ENCODE results near the gene UBA6.
A peak's percentile ranks its signal among the peaks of the same experiment; 100 is the strongest.
"Not testable (repeated sequence)": the region's sequence is repeated elsewhere in the genome, so short reads cannot be mapped to it uniquely, and the experiment has no call there.

UBA6 gene

DNA sequence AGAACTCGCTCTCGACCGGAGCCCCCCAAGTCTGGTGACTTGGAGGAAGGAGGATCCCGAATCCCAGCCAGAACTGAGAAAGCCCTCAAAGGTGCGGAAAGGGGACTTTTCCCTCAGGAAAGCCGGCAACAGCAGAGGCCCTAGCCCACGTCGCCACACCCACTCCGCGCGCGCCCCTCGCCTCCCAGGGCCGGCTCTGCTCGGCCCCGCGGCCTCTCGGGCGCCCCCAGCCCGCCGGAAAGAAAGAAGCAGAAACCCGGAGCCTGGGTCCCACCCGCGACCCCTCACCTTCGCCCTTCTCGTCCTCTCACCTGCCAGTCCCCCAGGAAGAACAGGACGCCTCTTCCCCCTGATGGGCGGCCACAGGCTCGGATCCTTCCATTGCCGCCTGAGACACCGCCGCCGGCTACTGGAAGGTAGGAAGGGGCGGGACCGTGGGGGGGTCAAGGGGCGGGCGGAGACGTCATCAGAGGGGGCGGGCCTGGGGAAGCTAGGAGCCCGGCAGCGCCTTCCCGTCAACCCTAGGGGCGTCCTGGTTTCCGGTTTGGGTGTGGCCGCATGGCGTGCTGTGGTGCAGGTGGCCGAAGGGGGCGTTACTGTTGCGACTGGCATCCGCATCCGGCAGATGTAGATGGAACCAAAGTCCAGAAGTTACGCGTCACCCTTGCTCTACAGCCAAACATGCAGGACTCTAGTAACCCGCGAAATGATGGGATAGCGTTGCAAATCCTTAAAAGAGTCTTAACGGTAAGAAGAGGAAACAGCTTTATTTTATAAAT, at the start of gene UBA6:
UBA6 (minus strand) TSS at position 418 of the 779 bp plus-strand sequence; CDS start at position 382, 36 bp downstream.
- DNase-seq = peak; percentile 49 to 97 (median 92)

DNA sequence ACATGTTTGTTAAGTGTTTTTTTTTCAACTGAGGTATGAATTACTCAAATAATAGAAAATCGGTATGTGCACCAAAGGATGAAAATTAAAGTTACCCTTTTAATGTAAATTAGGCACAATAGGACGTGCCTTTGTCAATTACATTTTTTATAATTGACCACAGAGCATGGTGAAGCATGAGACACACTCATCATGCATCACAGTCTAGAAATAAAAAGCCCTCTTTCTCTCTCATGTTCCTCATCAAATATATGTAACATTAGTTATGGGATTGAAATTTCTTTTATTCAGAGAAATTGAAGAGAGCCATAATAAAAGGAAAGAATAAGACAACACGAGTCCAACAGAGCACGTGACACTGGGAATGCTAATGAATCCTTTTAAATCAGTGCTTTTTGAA, 49.7 kb upstream of the UBA6 start:
- DNase-seq = no peak

DNA sequence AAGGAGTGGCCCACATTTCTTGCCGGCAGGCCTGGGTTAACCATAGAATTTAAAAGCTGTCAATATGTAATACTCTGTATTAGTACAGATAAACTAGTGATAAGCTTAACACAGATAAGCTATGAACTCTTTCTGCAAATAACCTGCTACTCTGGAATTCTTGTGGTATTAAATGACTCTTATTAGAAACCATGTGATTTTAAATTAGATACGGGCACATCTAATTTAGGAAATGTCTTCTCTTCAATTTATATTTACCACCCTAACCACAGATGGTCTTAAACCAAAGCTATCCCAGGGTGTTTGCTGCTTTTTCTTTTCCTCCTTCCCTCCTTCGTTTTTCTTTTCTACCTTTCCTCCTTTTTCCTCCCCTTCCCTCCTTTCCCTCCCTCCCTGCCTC, 48.3 kb upstream of the UBA6 start:
- no peak for DNase-seq

DNA sequence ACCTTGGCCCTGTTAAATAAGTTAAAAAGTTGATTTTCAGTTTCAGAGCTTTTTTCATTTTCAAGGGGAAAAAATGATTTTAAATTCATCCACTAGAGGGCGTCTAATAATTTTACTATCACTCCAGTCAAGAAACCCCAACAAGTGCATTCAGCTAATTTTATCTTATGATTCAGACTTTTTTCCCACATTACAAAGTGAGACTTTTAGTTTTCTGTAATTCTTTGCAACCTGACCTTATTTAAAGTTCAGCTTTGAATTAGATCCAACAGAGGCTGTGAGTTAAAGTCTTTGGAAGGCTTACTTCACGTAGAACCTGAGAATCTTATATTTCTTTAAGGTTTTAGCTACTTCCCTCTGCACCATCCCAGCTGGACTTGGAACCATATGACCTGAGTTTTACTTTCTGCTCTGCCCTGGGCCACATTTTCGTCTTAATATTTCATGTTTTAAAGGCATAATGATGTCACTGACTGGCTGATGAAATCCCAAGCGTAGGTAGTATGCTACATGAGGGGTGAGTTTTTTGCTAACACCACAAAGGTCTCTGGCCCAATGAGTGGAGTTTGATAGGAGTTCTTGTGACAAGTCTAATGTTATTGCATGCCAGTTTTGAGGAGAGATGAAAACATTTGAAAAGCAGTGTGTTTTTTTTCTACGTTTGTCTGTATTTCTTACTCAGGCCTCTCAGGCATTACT, 46.0 kb upstream of the UBA6 start:
- DNase-seq = no peak

DNA sequence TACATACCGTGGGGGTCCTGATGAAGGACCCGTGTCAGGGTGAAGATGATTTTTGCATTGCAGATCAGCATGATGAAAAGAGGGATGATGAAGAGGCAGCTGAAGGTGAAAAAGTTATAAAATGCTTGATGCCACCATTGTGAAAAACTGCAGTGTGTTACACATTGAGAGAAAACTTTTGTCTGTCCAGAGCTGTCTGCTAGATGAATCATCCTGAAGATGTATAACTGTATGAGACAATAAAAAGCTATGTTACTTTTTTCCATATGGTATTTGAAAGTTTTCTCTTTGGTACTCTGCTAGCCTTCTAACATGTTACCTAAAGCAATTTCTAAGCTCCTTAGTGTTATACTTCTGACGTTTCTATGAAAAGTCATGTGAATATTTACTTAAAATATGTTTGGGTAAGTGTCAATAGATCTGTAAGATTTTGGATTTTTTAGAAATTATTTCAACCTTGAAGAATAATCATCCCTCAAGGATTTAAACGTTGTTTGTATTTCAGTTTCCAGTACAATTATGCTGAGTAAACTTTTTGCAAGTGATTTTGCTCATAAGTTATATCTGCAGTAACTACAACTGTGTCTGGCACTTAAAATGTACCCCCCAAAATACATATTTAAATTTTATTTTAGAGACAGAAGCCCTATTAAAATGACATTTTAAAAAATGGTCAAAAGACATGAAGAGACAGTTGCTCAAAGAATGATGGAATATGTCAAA, 43.8 kb upstream of the UBA6 start:
- no peak for DNase-seq

DNA sequence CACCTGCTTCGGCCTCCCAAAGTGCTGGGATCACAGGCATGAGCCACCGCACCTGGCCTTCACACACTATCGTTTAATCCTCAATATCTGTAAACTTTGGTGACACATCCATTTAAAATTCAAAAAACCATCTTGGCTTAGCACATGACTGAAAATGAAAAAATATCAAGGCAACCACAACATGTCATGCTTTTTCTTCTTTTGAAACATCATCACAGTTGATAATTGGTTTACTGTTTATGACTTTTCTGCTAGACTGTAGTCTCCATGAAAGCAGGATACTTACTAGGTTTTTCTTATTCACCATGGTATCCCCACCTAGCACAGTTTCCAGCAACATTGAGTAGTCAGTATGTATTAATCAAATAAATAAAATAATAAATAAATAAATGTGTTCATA, 42.2 kb upstream of the UBA6 start:
- DNase-seq = no peak

DNA sequence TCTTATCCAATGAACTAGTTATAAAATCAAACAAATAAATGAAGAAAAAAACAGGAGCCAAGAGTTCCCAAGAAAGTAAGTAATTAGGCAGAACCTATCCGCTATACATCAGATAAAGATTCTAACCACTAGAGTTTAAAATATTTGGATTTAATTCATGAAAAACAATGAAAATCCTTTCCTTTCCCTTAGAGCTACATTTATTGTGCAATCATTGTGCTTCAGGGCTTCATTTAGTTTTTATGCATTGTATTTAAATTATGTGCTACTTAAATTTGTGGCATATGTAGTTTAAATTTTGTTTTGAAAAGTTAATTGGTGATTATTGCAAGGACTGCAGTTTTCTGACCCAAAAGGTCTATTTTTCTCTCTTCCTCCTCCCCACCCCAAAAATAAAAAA, 35.3 kb upstream of the UBA6 start:
- DNase-seq = no peak

DNA sequence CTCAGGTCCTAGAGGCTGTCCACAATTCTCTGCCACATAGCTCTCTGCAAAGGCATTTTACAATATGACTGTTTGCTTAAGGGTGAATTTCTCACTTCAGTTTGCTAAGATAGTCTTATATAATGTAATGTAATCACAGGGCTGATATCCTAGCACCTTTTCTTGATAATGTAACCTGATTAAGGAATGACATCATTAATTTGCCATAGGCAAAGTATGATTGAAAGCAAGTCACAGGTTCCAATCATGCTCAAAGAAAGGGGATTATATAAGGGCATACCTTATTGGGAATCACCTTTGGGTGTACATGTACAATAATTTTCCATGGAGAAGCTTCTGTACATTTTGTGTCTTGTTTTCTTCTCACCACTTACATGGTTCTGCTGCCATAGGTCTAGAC, 34.4 kb upstream of the UBA6 start:
- no peak for DNase-seq

DNA sequence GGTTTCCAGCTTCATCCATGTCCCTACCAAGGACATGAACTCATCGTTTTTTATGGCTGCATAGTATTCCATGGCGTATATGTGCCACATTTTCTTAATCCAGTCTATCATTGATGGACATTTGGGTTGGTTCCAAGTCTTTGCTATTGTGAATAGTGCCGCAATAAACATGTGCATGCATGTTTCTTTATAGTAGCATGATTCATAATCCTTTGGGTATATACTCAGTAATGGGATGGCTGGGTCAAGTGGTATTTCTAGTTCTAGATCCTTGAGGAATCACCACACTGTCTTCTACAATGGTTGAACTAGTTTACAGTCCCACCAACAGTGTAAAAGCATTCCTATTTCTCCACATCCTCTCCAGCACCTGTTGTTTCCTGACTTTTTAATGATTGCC, 29.6 kb upstream of the UBA6 start:
- not testable (repeated sequence) for DNase-seq

DNA sequence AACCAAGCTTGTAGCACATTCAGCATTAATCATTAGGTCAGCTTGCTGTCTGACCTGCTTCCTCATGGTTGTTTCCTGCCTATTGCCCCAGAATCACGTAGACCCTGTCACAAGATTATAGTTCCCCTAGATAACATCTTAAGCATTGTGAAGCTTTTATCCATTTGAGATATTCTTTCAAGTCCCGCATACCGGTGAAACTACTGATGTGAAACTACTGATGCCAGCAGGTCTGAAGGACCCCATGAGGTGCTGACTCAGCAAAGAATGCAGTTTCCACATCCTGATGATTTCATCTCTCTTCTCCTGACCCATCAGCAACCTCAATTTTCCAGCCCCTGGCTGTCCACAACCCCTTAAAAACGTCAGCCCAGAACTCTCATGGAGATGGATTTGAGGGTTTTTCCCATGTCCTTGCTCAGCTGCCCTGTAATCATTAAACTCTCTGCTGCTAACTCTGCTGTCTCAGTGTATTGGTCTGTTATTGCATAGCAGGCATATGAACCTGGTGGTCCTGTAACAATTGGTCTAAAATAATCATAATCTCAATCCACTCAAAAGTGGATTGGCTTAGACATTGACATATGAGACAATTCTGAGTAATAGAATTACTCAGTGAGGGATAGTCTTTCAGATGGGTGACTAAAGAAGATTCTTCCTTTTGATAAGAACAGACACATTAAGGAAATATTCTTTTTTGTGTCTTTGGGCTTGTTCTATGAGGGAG, 26.3 kb upstream of the UBA6 start:
- DNase-seq = no peak

DNA sequence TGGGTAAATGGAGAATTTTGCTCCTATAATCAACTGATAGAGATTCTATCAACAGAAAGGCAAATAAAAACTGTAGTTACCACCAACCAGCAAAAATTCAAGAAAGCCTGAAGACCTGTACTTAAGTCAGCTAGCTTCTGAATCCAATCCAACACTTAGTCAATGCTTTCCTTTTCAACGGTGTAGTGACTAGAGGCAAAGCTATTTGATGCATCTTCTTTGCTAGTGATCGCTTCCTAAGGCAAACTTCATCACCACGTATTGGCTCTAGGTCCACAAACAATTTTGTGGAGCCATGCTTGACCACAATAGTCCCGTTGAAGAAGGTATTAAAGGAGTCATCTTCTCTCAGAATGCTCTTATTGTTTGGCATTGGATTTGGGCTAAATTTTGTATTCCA, 25.0 kb upstream of the UBA6 start:
- no peak for DNase-seq

DNA sequence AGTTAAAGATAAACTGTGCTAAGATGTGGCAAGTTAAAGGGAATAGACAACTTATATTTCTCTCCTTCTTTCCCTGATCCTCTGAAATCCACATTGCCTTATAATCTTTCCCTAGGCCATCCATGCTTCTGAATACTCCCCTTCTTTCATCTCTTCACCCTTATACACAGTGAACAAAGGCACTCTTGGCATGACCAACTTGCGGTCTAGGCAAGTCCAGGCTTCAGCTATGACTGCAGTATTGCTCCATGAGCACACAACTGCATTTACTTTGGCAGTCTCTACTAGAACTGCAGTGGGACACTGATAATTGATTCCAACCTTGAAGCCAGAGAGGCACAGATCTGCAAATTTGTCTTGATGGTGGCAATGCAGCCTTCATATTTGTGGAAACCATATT, 24.2 kb upstream of the UBA6 start:
- DNase-seq = no peak

DNA sequence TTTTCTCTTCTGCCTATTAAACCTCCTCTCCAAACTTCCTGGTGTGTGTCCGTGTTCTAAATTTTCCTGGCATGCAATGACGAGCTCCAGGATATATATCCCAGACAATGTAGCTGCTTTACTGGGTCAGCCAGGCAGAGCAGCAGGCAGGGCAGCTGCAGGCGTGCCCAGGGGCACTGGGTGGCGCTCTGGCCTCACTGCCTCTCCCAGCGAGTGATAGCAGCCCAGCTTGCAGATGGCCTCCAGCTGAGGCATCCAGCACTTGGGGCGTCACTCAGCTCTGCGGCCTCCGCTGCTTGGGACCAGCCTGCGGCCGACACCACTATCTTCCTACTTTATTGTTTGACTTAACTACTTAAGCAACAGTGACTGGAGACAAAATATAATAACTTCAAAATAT, 23.0 kb upstream of the UBA6 start:
- DNase-seq = no peak

DNA sequence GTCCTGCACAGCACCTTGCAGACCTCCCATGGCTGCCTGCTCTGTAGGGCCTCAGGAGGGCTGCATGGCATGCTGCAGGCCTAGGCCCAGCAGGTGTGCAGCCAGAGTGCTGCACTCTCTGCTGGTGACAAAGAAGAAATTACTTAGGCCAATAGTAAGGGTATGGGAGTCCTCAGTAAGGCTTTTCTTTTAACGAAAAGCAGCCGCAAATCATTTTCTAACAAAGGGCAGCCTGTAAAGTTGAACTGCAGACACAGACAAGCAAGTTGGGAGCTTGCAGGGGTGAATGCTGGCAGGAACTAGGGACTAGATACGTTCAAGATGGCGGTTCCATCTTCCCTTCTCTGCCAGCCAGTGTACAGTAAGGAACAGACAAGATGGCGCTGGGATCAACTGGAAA, 22.4 kb upstream of the UBA6 start:
- DNase-seq = no peak

DNA sequence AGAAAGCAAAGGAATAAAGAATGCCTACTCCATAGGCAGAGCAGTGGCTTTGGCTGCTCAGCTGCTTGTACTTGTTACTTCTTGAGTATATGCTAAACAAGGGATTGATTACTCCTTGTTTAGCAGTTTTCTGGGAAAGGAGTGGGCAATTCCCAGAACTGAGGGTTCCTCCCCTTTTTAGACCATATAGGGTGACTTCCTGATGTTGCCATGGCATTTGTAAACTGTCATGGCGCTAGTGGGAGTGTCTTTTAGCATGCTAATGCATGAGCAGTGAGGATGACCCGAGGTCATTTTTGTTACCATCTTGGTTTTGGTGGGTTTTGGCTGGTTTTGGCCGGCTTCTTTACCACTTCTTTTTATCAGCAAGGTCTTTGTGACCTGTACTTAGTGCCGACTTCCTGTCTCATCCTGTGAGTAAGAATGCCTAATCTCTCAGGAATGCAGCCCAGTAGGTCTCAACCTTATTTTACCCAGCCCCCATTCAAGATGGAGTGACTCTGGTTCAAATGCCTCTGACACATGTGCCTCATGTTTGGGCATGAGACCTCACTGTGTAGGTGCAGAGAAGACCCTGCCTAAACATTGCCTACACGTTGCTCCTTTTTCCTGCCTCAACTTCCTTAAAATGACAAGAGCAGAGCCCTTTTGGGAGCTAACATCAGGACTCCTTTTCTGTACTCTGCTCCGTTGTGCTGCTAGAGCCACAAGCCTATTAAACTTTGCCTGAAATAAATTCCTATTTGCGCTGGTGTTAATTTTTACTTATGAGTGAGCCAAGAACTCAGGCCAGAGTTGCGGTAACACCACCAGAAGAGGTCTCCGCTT, 21.0 kb upstream of the UBA6 start:
- no peak for DNase-seq

DNA sequence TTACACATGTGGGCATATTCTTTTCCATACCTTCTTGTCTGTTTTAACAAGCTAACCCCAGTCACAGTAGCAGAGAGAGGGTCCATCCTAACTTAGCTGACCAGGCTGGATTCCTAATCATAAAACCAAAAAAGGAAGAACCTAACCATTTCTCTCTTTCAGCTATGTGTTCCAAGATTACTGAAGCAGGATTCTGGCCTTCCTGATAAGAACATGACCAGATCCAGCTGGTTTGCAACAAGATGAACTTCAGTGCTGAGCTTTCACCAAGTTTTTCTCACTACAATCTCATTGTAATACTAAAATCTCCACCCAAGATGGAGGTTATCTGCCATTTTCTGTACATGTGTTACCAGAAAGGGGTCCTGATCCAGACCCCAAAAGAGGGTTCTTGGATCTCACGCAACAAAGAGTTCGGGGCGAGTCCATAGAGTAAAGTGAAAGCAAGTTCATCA, 20.4 kb upstream of the UBA6 start:
- DNase-seq = no peak

DNA sequence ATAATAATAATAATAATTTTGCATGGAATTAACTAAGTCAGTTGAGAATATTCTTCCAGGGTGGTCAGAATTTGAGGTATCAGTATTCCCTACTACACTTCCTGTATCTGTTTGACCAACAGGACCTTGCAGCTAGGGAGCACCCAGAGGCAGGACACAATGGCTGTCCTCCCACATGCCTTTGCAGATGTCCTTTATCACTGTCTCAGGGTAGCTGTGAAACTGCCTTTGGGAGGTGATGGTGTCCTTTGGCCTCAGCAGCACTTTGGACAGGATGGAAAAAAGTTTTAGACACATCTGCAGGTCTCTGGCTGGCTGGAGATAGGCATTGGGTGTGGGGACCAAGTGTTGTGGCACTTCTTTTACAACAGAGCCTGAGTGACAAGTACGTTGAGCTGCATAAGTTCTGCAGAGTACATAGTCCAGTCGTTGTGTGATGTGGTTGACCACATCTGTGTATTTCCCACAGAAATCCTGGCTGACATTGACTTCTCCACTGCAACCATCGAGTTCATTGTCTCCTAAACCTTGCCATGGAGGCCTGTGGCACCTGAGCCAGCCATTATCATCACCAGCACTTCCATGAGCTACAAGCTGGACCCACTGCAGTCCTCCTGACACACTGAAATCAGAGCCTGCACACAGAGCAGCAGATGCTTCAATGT, 19.1 kb upstream of the UBA6 start:
- DNase-seq = no peak

DNA sequence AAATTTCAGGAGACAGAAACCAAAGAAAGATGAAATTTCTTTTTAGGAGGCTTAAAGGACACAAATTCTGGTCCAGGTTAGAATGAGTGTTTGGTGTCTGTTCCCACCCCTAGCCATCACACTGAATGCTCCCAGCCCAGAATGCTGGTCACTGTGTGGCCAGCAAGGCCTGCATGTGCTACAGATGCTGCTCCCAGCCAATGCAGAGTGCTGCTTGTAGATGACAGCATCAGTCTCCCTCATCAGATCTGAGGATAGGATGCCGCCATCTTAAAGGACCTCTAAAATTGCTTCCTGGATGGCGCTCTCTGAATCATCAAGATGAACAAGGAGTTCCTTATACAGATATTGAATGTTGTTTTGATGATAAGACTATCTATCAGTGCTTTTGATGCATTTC, 17.9 kb upstream of the UBA6 start:
- DNase-seq = no peak

DNA sequence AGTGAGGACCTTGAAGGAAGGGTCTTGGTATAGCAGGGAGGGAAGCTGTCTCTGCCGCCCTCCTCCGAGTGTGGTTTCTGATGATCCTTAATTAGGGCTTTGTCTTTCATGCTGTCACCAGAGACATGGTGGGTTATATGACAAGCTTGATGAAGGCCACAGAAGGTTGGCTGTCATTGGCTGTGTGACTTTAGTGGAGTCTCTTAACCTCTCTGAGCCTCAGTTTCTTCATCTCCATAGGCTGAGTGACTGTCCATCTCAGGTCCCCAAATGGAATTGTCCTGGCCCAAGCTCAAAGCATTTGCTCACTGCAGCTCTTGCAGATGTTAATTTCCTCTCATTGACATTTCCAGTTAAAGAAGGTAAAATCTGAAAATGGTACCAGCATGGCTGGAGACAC, 16.6 kb upstream of the UBA6 start:
- DNase-seq = no peak

DNA sequence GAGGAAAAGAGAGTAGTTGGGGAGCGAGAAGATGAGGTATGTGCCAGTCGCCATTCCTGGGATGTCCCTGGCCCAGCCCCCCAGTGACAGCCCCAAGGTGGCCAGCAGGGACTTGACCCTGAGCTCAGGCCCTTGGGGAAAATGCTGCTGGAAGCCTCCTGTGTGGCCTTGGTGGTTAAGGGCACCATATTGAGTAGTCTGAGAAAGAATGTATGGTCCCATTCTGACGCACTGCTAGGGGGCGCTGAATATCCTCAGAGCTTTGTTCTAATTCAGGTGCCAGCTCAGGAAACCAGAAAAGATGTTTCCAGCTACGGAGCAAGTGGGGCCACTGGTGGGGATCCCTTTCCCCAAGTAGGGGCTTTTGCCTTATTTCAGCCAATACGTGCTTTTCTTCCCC, 14.0 kb upstream of the UBA6 start:
- no peak for DNase-seq

Data from anterior cingulate cortex (tissue), 58 donors.